KMS-11 (cell line): ENCODE data around the gene ASB6.

Source experiments
- H2AFZ ChIP-seq: fragments of 200-600 bp; sonication (generic); 2 replicates; pipeline ENCODE4 v1.6.1; 2016; ENCODE audit warnings: antibody characterized with exemption, mixed run types, low read depth
- H3K27ac ChIP-seq: fragments of 200-600 bp; sonication (generic); 2 replicates; pipeline ENCODE4 v1.6.1; 2016; ENCODE audit warnings: mild to moderate bottlenecking, mixed run types
- H3K27me3 ChIP-seq: fragments of 200-600 bp; sonication (generic); 2 replicates; pipeline ENCODE4 v1.6.1; 2017; ENCODE audit warnings: mild to moderate bottlenecking, low read depth, mixed run types, moderate library complexity; ENCODE audit not compliant: insufficient read depth
- H3K36me3 ChIP-seq: fragments of 200-600 bp; sonication (generic); 2 replicates; pipeline ENCODE4 v1.6.1; 2017; ENCODE audit warnings: mild to moderate bottlenecking, mixed run types; ENCODE audit not compliant: insufficient read depth
- H3K4me1 ChIP-seq: fragments of 200-600 bp; sonication (generic); 2 replicates; pipeline ENCODE4 v1.6.1; 2016; ENCODE audit warnings: mild to moderate bottlenecking, low read depth, mixed run types; ENCODE audit not compliant: poor library complexity, severe bottlenecking
- H3K4me2 ChIP-seq: fragments of 200-600 bp; sonication (generic); 2 replicates; pipeline ENCODE4 v1.7.0; 2016; ENCODE audit warnings: mild to moderate bottlenecking, mixed run types
- H3K4me3 ChIP-seq: fragments of 200-600 bp; sonication (generic); IDR thresholded peaks from 2 replicates; pipeline ENCODE4 v1.6.1; 2017; ENCODE audit warnings: low read depth, low read length, mixed read lengths; ENCODE audit not compliant: insufficient read depth
- H3K79me2 ChIP-seq: fragments of 200-600 bp; sonication (generic); 2 replicates; pipeline ENCODE4 v1.6.1; 2016; ENCODE audit warnings: low read depth, mixed run types; ENCODE audit not compliant: insufficient read depth
- H3K9ac ChIP-seq: fragments of 200-600 bp; sonication (generic); 2 replicates; pipeline ENCODE4 v1.6.1; 2016; ENCODE audit warnings: mild to moderate bottlenecking, mixed run types
- H4K20me1 ChIP-seq: fragments of 200-600 bp; sonication (generic); 2 replicates; pipeline ENCODE4 v1.6.1; 2016; ENCODE audit warnings: mild to moderate bottlenecking, mixed run types; ENCODE audit not compliant: insufficient read depth
- CTCF ChIP-seq: fragments of 200-600 bp; sonication (generic); conservative IDR thresholded peaks from 2 replicates; pipeline ENCODE4 v1.6.1; 2017; ENCODE audit warnings: low read depth, mild to moderate bottlenecking, antibody characterized with exemption, low read length, moderate library complexity, mixed read lengths

The ASB6 gene

DNA sequence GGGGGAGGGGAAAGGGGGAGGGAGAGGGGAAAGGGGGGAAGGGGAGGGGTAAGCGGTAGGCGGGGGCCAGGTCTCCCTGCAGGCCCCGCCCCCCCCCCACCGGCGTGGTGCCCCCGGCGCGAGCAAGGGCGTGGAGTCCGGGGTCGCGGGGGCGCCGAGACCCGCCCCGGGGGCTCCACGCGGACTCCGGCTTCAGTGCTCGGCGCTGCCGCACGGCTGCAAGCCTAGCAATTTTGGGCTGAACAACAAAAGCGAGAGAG lies 31.8 kb downstream of the ASB6 start:
- H3K4me1 ChIP-seq = peaks cover 27% of the 10 kb centered on the region
- no peak for TF ChIP-seq CTCF
- H3K36me3 ChIP-seq = no peaks in the 10 kb centered on the region
- no peaks in the 10 kb centered on the region for H3K79me2 ChIP-seq
- peak overlapping the region; percentile 78 for H3K4me2 ChIP-seq
- no peaks in the 10 kb centered on the region for H4K20me1 ChIP-seq
- peak overlapping the region; percentile 78 for H3K27ac ChIP-seq
- no peaks in the 10 kb centered on the region for H3K27me3 ChIP-seq
- peak overlapping the region; percentile 60 for H2AFZ ChIP-seq
- H3K9ac ChIP-seq = peak overlapping the region; percentile 94
- H3K4me3 ChIP-seq = no peak overlapping the region

DNA sequence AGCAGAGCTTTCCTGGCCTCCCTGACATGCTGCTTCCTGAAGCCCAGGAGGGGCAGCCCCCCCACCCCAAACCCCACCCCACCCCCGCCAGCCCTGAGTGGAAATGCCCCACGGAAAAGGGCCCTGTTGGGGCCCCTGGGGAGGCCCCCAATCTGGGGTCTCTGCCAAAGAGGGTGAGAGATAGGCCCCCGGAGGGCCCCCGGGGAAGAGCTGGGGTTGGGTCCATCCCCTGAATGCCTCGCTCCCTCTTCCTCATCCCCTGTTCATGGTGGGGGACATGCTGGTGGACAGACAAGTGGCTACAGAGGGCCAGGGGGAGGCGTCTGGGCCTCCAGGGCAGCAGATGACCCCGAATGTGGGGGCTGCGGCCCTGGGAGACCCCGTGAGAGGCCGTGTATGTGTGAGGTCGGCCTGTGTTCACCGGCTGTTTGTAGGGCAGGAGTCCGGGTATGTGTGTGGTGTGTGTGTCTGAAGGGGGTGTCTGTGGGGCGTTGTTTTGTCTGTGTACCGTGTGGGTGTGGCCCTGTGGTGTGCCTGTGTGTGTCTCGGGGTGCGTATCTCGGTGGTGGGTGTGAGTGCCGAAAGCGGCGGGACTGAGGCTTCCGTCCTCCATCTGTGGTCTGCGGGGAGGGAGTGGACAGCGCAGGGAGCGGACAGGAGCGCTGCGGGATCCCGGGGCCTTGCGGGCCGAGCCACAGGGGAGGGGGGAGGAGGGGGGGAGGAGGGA lies 32.3 kb downstream of the ASB6 start:
- Histone ChIP-seq H3K9ac (no peak overlapping the region; the same call in 1 of the 2 replicates), H3K4me3 (no peak overlapping the region), H4K20me1 (no peaks in the 10 kb centered on the region), H3K27ac (0 out of 2 replicates have a peak overlapping the region, but pooled peaks have one; percentile 8), H3K36me3 (no peaks in the 10 kb centered on the region), H3K79me2 (no peaks in the 10 kb centered on the region), H3K27me3 (no peaks in the 10 kb centered on the region), H2AFZ (peak overlapping the region; percentile 44; the same call in 1 of the 2 replicates), H3K4me2 (peak overlapping the region; percentile 43), H3K4me1 (peaks cover 31% of the 10 kb centered on the region)
- TF ChIP-seq CTCF = no peak

DNA sequence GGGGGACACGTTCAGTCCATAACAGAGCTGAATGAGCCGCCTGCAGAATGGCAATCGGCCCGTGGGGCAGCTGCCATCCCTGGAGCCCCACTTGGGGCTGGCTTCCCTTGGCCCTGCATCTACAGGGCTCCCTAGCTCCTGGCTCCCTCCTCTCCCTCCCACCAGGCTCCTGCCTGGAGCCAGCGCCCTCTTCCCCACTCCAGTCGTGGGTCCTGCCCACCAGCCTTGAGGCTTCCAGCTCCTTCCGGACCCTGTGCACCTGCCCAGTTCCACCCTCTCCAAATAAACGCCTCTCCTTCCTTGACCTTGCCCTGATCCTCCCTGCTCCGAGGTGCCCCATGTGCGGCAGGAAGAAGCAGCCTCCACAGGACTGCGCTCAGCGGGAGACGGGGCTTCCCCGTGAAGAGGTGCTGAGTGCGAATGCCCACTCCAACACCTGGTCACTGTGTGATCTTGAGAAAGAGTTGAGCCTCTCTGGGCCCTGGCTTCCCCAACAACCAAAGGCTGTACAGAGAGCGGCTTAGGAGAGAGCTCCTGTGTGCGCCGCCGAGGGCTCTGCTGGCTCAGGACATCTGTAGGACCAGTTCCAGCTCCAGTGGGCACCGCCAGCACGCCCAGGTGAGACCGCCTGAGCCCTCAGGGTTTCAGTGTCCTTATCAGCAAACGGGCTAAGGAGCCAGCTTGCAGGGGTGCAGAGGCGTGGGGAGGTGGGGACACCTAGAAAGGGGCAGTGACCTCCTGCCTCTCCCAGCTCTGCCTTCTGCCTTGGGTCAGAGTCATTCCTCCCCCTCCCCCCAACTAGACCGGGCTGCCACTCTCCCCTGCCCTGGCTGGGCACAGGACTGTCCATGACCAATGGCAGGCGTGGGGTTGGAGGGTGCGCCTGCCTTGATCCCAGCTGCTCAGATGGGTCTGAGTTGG lies 33.1 kb downstream of the ASB6 start:
- Histone ChIP-seq H3K4me3 (no peak overlapping the region), H3K36me3 (no peaks in the 10 kb centered on the region), H3K27ac (no peak overlapping the region), H3K9ac (no peak overlapping the region), H3K4me1 (peaks cover 37% of the 10 kb centered on the region), H3K79me2 (no peaks in the 10 kb centered on the region), H3K27me3 (no peaks in the 10 kb centered on the region), H3K4me2 (no peak overlapping the region), H4K20me1 (no peaks in the 10 kb centered on the region), H2AFZ (no peak overlapping the region)
- no peak for TF ChIP-seq CTCF

GRCh38 chr9:129607027-129607387 lies 34.9 kb downstream of the ASB6 start:
- Histone ChIP-seq H3K9ac (no peak overlapping the region), H3K27me3 (no peaks in the 10 kb centered on the region), H3K4me3 (no peak overlapping the region), H3K27ac (no peak overlapping the region), H4K20me1 (no peaks in the 10 kb centered on the region), H3K4me2 (0 out of 2 replicates have a peak overlapping the region, but pooled peaks have one; percentile 21), H3K4me1 (peaks cover 41% of the 10 kb centered on the region), H3K79me2 (no peaks in the 10 kb centered on the region), H3K36me3 (no peaks in the 10 kb centered on the region), H2AFZ (no peak overlapping the region)
- no peak for TF ChIP-seq CTCF
